ENCODE measurements around the gene CEP44.
A peak's percentile ranks its signal among the peaks of the same experiment; 100 is the strongest.
"Not testable (repeated sequence)": the region's sequence is repeated elsewhere in the genome, so short reads cannot be mapped to it uniquely, and the experiment has no call there.

Gene CEP44

DNA sequence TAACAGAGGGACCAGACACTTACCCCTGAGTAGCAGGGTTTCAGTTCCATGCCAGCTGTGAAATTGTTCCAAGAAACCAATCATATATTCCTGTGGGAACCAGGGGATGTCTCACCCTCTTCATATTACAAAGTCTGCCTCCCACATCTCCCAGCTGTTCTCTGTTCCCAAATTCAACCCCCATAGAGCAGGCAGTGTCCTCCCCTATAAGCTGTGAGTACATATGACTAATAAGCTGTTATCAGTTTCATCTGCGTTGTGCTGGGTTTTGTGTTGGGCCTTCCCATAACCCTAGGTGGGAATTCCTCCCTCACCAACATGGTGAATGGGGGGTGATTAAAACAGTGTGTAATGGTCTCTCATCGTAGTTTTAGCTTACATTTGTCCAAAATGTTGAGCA, 41.0 kb downstream of the CEP44 start:
- ATAC-seq, result no peak

GRCh38 chr4:174332741-174333493, 49.2 kb downstream of the CEP44 start:
- ATAC-seq, result no peak

DNA sequence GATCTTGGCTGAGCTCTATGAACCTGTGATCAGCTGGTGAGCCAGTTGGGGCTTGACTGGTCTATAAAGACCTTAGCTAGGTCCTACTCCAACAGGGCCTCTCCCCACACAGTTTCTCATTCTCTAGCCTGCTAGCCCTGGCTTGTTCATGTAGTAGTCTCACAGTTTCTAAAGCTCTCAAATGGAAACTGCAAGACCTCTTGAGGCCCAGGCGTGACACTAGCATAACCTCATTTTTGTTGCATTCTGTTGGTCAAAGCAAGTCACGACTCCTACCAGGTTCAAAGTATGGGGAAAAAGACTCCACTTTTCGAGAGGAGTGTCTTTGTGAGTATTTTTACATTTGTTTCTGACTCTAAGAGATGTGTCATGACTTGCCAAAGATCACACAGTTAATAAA, 50.9 kb downstream of the CEP44 start:
- ATAC-seq, result no peak

- no peak for ATAC-seq
Observed at GRCh38 chr4:174340714-174341113, 57.0 kb downstream of the CEP44 start.

- ATAC-seq, result no peak
Observed at GRCh38 chr4:174349156-174349555, 65.4 kb downstream of the CEP44 start.

GRCh38 chr4:174352061-174352819, 68.5 kb downstream of the CEP44 start:
- ATAC-seq, result no peak

DNA sequence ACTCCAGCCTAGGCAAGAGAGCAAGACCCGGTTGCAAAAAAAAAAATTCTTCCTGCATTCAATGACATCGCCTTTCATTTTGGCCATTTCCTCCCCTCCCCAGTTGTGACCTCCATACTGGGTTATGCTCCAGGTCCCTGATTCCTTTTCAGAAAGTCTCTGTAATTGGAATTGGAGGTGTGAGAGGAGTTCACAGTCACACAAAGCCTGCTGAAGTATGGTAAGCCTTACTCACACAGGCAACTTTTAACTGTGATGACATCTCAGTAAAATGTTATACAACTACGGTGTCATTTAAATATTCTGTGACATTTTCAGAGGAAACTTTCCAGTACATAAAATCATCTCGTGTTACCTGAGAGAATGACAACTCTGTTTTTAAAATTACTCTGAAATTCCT, 73.6 kb downstream of the CEP44 start:
- ATAC-seq, result no peak

DNA sequence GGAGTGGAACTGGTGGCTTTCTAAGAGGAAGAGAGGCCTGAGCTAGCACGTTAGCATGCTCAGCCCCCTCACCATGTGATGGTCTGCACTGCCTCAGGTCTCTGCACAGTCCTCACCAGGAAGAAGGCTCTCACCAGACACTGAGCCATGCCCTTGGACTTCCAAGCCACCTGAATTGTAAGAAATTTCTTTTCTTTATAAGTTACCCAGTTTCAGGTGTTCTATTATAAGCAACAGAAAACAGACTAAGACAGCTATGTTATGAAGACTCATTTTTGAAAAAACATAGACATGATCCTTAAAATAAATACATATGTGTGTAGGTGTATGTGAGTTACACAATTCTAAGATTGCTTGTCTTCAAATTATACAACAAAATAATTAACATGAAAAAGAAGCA, 74.7 kb downstream of the CEP44 start:
- ATAC-seq, result no peak

DNA sequence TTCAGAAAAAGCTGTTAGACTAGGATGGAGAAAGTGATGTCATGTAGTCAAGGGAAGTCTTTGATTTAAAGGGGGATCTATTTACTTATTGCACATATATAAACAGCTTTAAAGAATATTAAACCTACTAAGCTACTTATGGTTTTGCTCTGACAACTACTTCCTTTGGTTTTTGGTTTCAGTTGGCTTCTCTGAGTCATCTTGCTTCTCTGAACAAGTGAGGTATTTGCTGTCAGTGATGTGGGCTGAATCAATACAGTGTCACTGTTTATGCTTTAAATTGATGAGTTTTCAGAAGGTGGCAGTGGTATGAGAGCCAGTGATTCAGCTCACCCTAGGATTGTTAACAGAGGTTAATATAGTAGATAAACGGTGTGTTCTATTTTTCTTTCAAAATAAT, 75.1 kb downstream of the CEP44 start:
- peak; percentile 92 to 98 for ATAC-seq

GRCh38 chr4:174362340-174362739, 78.6 kb downstream of the CEP44 start:
- peak in 1 of 2 donors; percentile 41 for ATAC-seq

DNA sequence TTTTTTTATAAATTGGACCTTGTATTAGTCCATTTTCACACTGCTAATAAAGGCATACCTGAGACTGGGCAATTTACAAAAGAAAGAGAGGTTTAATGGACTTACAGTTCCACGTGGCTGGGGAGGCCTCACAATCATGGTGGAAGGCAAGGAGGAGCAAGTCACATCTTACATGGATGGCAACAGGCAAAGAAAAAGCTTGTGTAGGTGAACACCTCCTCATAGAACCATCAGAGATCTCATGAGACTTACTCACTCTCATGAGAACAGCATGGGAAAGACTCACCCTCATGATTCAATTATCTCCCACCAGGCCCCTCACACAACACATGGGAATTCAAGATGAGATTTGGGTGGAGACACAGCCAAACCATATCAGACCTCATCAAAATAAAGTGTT, 80.1 kb downstream of the CEP44 start:
- ATAC-seq, result not testable (repeated sequence)

GRCh38 chr4:174365018-174365587, 81.4 kb downstream of the CEP44 start:
- ATAC-seq, result no peak

DNA sequence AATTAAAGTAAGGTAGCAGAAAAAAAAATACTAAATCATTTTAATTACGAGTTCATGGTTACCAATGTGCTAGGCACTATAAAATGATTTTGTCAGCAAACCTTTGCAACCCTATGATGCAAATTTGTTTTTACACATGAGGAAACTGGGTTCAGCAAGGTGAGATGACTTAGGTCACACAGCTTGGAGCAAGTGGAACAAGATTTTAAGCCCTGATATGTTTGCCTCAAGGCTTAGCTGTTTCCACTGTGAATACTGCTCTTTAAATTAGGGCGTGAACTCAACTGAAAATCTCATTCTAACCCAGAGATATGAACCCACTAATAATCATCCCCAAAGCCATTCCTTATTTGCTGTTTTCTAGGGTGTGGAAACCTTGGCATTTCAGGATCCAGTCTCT, 86.3 kb downstream of the CEP44 start:
- ATAC-seq, result no peak

GRCh38 chr4:174373821-174374220, 90.1 kb downstream of the CEP44 start:
- no peak for ATAC-seq

DNA sequence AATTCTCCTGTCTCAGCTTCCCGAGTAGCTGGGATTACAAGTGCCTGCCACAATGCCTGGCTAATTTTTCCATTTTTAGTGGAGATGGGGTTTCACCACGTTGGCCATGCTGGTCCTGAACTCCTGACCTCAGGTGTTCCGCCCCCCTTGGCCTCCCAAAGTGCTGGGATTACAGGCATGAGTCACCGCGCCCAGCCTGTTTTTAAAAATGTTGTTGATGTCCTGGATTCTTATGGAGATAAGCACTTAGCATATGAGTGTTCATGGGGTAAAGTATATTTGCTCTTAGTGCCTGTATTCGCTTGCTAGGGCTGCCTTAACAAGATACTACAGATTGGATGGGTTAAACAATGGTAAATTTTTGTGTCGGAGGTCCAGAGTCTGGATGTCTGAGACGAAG, 91.7 kb downstream of the CEP44 start:
- no peak for ATAC-seq

DNA sequence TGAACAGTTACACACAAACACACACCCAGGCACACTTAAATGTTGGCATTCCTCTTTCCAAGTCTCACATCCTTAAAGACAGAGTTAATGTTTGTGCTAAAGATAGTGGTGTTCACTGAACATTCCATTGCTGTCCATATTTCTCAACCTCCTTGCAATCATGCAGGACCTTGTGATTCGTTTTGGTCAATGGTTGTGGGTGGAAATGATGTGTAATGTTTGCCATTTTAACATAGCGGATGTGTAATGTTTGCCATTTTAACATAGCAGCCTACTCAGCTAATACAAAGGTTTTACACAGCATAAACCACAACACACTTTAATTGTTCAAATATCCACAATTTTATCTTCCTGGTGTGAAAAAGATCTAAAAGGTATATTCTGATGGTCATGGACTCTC, 93.9 kb downstream of the CEP44 start:
- no peak for ATAC-seq

DNA sequence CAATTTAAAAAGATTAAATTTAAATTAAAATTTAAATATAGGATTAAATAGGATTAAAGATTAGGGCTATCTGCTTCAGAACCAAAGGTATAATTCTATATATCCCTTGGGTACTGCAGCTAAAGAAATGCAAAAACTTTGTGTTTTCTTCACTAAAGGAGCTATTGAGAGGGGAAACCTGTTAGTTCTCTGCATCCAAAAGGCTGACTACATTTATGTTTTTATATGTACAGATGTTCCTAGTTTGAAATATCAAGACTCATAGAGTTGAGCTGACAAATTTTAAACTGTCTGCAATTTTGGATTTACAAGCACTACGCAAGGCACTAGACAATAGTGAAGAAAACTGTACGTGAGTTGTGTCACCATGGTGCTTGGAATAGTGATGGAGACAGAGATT, 95.2 kb downstream of the CEP44 start:
- ATAC-seq, result no peak

GRCh38 chr4:174380206-174380605, 96.5 kb downstream of the CEP44 start:
- not testable (repeated sequence) for ATAC-seq

DNA sequence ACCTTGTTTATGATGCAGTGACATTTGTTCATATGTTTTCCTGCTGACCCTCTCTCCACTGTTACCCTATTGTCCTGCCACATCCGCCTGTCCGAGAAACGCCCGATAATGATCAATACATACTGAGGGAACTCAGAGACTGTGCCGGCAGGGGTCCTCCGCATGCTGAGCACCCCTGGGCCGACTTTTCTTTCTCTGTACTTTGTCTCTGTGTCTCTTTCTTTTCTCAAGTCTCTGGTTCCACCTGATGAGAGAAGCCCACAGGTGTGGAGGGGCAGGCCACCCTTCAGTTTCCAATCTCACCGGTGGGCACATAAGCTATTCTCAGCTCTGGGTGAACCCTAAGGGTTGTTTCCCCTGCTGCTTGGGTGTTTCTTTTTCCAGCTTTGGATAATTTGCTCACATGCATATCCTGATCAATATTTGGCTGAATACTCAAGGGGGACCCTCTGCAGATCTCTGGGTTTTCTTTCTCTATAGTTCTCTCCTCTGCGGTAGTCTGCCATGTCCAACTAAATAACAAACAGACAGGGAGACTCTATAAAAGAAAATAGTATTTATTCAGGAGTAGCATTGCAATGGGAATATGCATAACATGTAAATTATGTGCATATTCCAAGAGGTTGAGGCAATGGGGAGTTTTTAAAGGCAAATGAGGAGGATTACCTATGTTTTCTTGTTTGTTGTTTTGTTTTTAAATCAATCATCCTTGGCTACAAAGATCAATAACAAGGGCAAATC, 97.2 kb downstream of the CEP44 start:
- ATAC-seq, result no peak

GRCh38 chr4:174381440-174381800, 97.7 kb downstream of the CEP44 start:
- no peak for ATAC-seq
